Choroid plexus epithelial cell (primary cell): ENCODE data around the gene TBC1D13.

Source experiments
- DNase-seq: peaks from one replicate; pipeline ENCODE4 v3.0.0-alpha.2; 2010; ENCODE audit warnings: low read depth
- H3K4me3 ChIP-seq: 2 replicates; pipeline ENCODE4 v1.5.1; 2011; ENCODE audit warnings: low read depth, mild to moderate bottlenecking, control low read depth, low read length, moderate library complexity
- CTCF ChIP-seq: conservative IDR thresholded peaks from 2 replicates; pipeline ENCODE4 v1.5.1; 2011; ENCODE audit warnings: low read depth, mild to moderate bottlenecking, control low read depth, inconsistent platforms, low read length, moderate library complexity

TBC1D13 gene, protein sequence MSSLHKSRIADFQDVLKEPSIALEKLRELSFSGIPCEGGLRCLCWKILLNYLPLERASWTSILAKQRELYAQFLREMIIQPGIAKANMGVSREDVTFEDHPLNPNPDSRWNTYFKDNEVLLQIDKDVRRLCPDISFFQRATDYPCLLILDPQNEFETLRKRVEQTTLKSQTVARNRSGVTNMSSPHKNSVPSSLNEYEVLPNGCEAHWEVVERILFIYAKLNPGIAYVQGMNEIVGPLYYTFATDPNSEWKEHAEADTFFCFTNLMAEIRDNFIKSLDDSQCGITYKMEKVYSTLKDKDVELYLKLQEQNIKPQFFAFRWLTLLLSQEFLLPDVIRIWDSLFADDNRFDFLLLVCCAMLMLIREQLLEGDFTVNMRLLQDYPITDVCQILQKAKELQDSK

GRCh38 chr9:128786681-128787601 is at the start of gene TBC1D13:
TBC1D13 (plus strand) TSS chr9:128787253; CDS start chr9:128787354, 101 bp downstream.
- peak within 1 kb of the TSS; percentile 78 for H3K4me3 ChIP-seq
- no peak for TF ChIP-seq CTCF
- peak; percentile 77 for DNase-seq

DNA sequence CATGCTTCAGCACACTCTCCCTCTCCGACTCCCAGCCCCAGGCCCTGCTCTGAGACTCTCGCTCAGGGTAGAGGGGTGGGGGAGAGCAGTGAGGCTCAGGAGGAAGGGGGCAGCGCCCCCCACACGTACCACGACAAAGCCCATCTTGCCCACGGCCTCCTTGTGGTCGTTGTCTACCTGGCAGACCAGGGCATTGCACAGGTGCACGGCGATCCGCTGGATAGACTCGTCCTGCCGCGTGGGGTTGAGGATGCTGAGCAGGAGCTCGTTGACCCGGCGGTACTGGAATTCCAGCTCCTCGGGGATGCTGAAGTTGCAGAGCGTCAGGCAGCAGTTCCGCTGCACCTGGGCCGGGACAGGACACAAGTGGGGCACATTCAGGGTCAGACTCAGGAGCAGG is 44.7 kb upstream of the TBC1D13 start:
- no peak for TF ChIP-seq CTCF
- DNase-seq: no peak
- no peak overlapping the region for H3K4me3 ChIP-seq

DNA sequence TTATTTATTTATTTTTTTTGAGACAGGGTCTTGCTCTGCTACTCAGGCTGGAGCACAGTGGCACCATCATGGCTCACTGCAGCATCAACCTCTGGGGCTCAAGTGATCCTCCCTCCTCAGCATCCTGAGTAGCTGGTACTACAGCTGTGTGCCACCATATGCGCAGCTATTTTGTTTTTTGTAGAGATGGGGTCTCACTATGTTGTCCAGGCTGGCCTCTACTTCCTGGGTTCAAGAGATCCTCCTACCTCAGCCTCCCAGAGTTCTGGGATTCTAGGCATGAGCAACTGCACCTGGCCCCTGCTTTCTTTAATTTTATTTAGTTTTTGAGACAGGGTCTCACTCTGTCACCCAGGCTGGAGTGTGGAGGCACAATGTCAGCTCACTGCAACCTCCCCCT is 43.6 kb upstream of the TBC1D13 start:
- H3K4me3 ChIP-seq: no peak overlapping the region
- no peak for TF ChIP-seq CTCF
- no peak for DNase-seq

- no peak overlapping the region for H3K4me3 ChIP-seq
- DNase-seq: no peak
- TF ChIP-seq CTCF: no peak
Observed at GRCh38 chr9:128747241-128747640, 39.8 kb upstream of the TBC1D13 start.

- no peak for DNase-seq
- H3K4me3 ChIP-seq: no peak overlapping the region
- TF ChIP-seq CTCF: no peak
Observed at GRCh38 chr9:128750926-128751595, 36.0 kb upstream of the TBC1D13 start.

DNA sequence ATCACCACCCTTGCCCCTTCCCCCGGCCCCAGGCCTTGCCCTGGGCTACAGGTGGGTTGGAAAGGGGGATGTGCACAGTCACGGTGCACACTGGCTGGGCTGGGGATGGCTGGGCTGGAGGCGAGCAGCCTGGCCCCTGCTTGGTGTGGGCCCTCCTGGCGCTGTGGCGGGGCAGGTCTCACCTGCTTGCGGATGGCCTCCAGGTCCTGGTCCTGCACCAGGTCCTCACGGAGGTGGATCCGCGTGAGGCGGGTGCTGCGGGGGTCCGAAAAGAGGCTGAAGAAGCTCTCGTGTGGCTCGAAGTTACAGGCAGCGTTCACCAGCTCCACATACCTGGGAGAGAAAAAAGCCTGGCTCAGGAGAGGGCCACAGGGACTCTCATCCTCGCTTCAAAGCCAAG is 33.4 kb upstream of the TBC1D13 start:
- DNase-seq: no peak
- TF ChIP-seq CTCF: no peak
- no peak overlapping the region for H3K4me3 ChIP-seq
